K562 (cell line): Measurements from ENCODE around the gene RSPH9. TPM values are rescaled to one million over a fixed set of nuclear protein-coding genes. Genes with fewer than 3 reads are reported as not detected.

Source experiments
- ATAC-seq: fragments of 200-7000 bp; cut with Tn5 transposase; 3 replicates; pipeline ENCODE4 v1.9.1; 2020; ENCODE audit warnings: moderate library complexity
- BruUV-seq: library from RNA; stranded (reverse); fragments of 400-500 nt; replicated peaks from 2 replicates; lab custom pipeline; 2021; lab: Mats Ljungman, UMichigan
- CTCF ChIA-PET: fragments of 300-600 bp; formaldehyde crosslinking; extraction: SDS; loops from one replicate; lab custom pipeline; 2021; ENCODE audit warnings: low intra/inter-chr PET ratio; lab: Yijun Ruan, JAX
- POLR2A ChIA-PET: fragments of 300-600, 350-650 bp; sonication (Branson Sonifier 250); formaldehyde crosslinking; extraction: SDS; loops from one replicate; lab custom pipeline; 2021; ENCODE audit warnings: antibody characterized with exemption, inconsistent platforms; lab: Yijun Ruan, JAX
- DNase-seq, 4 experiments: peaks; one replicate each; pipeline versions ENCODE4 v3.0.0 to v3.0.0-alpha.2; 2011 to 2018; ENCODE audit warnings: low spot score in 3 of 4, mixed read lengths in 3 of 4; ENCODE audit errors: extremely low read depth in 1 of 4
- FAIRE-seq: peaks from 2 replicates; lab custom pipeline; 2011; peaks lifted over from hg19 to GRCh38; lab: Jason Lieb, UNC
- H2AFZ ChIP-seq: 2 replicates; pipeline ENCODE4 v1.6.0; 2011; ENCODE audit warnings: low read depth, low read length, control low read depth, inconsistent platforms
- H3K27ac ChIP-seq: fragments of 200-600 bp; 3 replicates; pipeline ENCODE4 v1.8.0; 2011; ENCODE audit warnings: low read depth, mild to moderate bottlenecking, control low read depth, inconsistent platforms, low read length, moderate library complexity, mixed read lengths; ENCODE audit errors: extremely low read depth
- H3K27me3 ChIP-seq, 2 experiments: fragments of 300-600 bp in 1 of 2; 2 replicates in 1 of 2; 3 replicates in 1 of 2; pipeline versions ENCODE4 v1.6.0 to v1.8.0; 2011; ENCODE audit warnings: inconsistent platforms in 2 of 2, low read length in 2 of 2, mild to moderate bottlenecking in 1 of 2, mixed read lengths in 1 of 2, moderate library complexity in 1 of 2; ENCODE audit not compliant: control insufficient read depth in 2 of 2, insufficient read depth in 2 of 2
- H3K36me3 ChIP-seq: fragments of 300-600 bp; 3 replicates; pipeline ENCODE4 v1.8.0; 2011; ENCODE audit warnings: mild to moderate bottlenecking, low read length, inconsistent platforms; ENCODE audit not compliant: control insufficient read depth, insufficient read depth
- H3K4me1 ChIP-seq, 2 experiments: fragments of 200-600 bp in 1 of 2; replicated peaks in 1 of 2; 2 replicates in 1 of 2; 3 replicates in 1 of 2; pipeline versions ENCODE4 v1.5.1 to v1.8.0; 2011; ENCODE audit warnings: inconsistent platforms in 2 of 2, low read length in 2 of 2, mild to moderate bottlenecking in 1 of 2, mixed read lengths in 1 of 2, moderate library complexity in 1 of 2; ENCODE audit not compliant: control insufficient read depth in 2 of 2, insufficient read depth in 2 of 2
- H3K4me2 ChIP-seq: 2 replicates; pipeline ENCODE4 v1.6.1; 2011; ENCODE audit warnings: low read length, control low read depth, inconsistent platforms, mixed read lengths; ENCODE audit not compliant: insufficient read depth
- H3K4me3 ChIP-seq: fragments of 200-600 bp; sonication (generic), shearing (Covaris generic); 2 replicates; pipeline ENCODE4 v1.5.1; 2016; ENCODE audit warnings: control low read depth, inconsistent platforms
- H3K79me2 ChIP-seq: fragments of 200-600 bp; 3 replicates; pipeline ENCODE4 v1.8.0; 2011; ENCODE audit warnings: low read length, inconsistent platforms; ENCODE audit not compliant: control insufficient read depth, insufficient read depth
- H3K9ac ChIP-seq, 2 experiments: 2 replicates each; pipeline versions ENCODE4 v1.6.0 to v1.6.1; 2011; ENCODE audit warnings: low read depth in 2 of 2, low read length in 2 of 2, control low read depth in 1 of 2, inconsistent platforms in 1 of 2, mild to moderate bottlenecking in 1 of 2, mixed read lengths in 1 of 2; ENCODE audit not compliant: insufficient read depth in 1 of 2
- H3K9me1 ChIP-seq: one replicate; pipeline ENCODE4 v1.6.0; 2011; ENCODE audit warnings: inconsistent platforms, mild to moderate bottlenecking, low read length, moderate library complexity; ENCODE audit not compliant: control insufficient read depth, insufficient read depth
- H3K9me3 ChIP-seq: replicated peaks from 2 replicates; pipeline ENCODE4 v1.5.1; 2011; ENCODE audit warnings: low read depth, low read length, inconsistent platforms; ENCODE audit not compliant: control insufficient read depth, insufficient read depth
- H4K20me1 ChIP-seq: replicated peaks from 2 replicates; pipeline ENCODE4 v1.6.1; 2011; ENCODE audit warnings: low read length, inconsistent platforms, mixed read lengths; ENCODE audit not compliant: control insufficient read depth, insufficient read depth
- BCL6 ChIP-seq: fragments of 250-450 bp; sonication (Bioruptor Pico); IDR thresholded peaks from 2 replicates; pipeline ENCODE4 v1.4.0; 2020
- BCLAF1 ChIP-seq, 2 experiments: fragments of 450-650 bp in 1 of 2; IDR thresholded peaks; 2 replicates each; pipeline ENCODE4 v1.6.1; 2011 to 2017; ENCODE audit warnings: low read depth in 2 of 2, antibody characterized with exemption in 1 of 2, borderline replicate concordance in 1 of 2, low read length in 1 of 2, mild to moderate bottlenecking in 1 of 2, mixed read lengths in 1 of 2; ENCODE audit not compliant: control insufficient read depth in 1 of 2
- CCNT2 ChIP-seq: IDR thresholded peaks from 2 replicates; pipeline ENCODE4 v1.6.1; 2011; ENCODE audit warnings: borderline replicate concordance, low read depth, mild to moderate bottlenecking, moderate library complexity, mixed read lengths, low read length; ENCODE audit not compliant: insufficient read length; ENCODE audit errors: extremely low read depth
- E2F1 ChIP-seq: sonication (generic); formaldehyde crosslinking; IDR thresholded peaks from 2 replicates; pipeline ENCODE4 v1.8.1; 2023; ENCODE audit warnings: mild to moderate bottlenecking, missing genetic modification reagents, moderate library complexity
- HEY1 ChIP-seq: fragments of 250-450 bp; sonication (Bioruptor Pico); IDR thresholded peaks from 2 replicates; pipeline ENCODE4 v1.5.0; 2020; ENCODE audit warnings: mild to moderate bottlenecking, moderate library complexity, borderline replicate concordance
- JUND ChIP-seq, 2 experiments: IDR thresholded peaks; 2 replicates in 1 of 2; 3 replicates in 1 of 2; pipeline ENCODE4 v1.6.1; 2011; ENCODE audit warnings: borderline replicate concordance in 2 of 2, low read depth in 2 of 2, low read length in 2 of 2, improper control_type of control experiment in 1 of 2, missing biosample characterization in 1 of 2, missing genetic modification characterization in 1 of 2, missing genetic modification reagents in 1 of 2
- POU5F1 ChIP-seq: fragments of 150-350 bp; IDR thresholded peaks from 2 replicates; pipeline ENCODE4 v1.6.1; 2014; ENCODE audit warnings: borderline replicate concordance, low read length, low read depth, mild to moderate bottlenecking; ENCODE audit not compliant: partially characterized antibody
- SIRT6 ChIP-seq: IDR thresholded peaks from one replicate; pipeline ENCODE4 v1.6.1; 2012; ENCODE audit warnings: low read depth, mild to moderate bottlenecking, control low read depth, inconsistent platforms, low read length, moderate library complexity
- SRSF3 ChIP-seq: fragments of 200-400 bp; formaldehyde crosslinking; IDR thresholded peaks from 2 replicates; pipeline ENCODE4 v1.6.1; 2016; ENCODE audit warnings: mild to moderate bottlenecking, low read length, moderate library complexity; ENCODE audit not compliant: insufficient read depth
- TCF7 ChIP-seq: sonication (generic); IDR thresholded peaks from 2 replicates; pipeline ENCODE4 v1.6.1; 2016; ENCODE audit warnings: antibody characterized with exemption, borderline replicate concordance
- YBX1 ChIP-seq: fragments of 450-650 bp; IDR thresholded peaks from 2 replicates; pipeline ENCODE4 v1.7.1; 2016; ENCODE audit warnings: mild to moderate bottlenecking
- ZNF766 ChIP-seq: fragments of 200-800 bp; sonication (Bioruptor generic); conservative IDR thresholded peaks from 2 replicates; pipeline ENCODE4 v1.6.1; 2016; ENCODE audit warnings: missing genetic modification characterization, missing compliant biosample characterization
- ZNF79 ChIP-seq: fragments of 250-450 bp; sonication (Bioruptor Pico); IDR thresholded peaks from 2 replicates; pipeline ENCODE4 v1.4.0; 2020; ENCODE audit warnings: low read depth, mild to moderate bottlenecking, moderate library complexity
- WGBS: fragments of 100-300 bp; shearing (Covaris generic); methylation state at CpG from one replicate; pipeline ENCODE4 v1.1.6; 2016; ENCODE audit warnings: low coverage, mixed read lengths; ENCODE audit not compliant: insufficient coverage; ENCODE audit errors: missing lambda C conversion rate; 5-methylcytosine and 5-hydroxymethylcytosine counted together
- in situ Hi-C: fragments of 300-500 bp; cut with MboI; formaldehyde crosslinking; loops from 4 replicates; pipeline ENCODE4 v1.15.0; 2018; ENCODE audit warnings: inconsistent platforms, mixed read lengths
- intact Hi-C: fragments of 100-400 bp; cut with micrococcal nuclease; formaldehyde crosslinking; loops from 2 replicates; pipeline ENCODE4 v1.14.2; 2022
- polyA plus RNA-seq, 8 experiments: library from polyadenylated mRNA; depleted of rRNA in 4 of 8; stranded (reverse) in 5 of 8; unstranded in 3 of 8; fragments of >200 nt; fragmentation: Nextera tagmentation in 2 of 8; fragmentation: Illumina TruSeq in 1 of 8; extraction: Ambion mirVana in 2 of 8; extraction: Trizol in 1 of 8; gene quantifications; 2 replicates each; pipeline versions ENCODE4 v1.2.1 to v1.2.3, GENCODE V29; 2011 to 2014; ENCODE audit warnings: inconsistent platforms in 1 of 8, missing spikeins in 1 of 8
- total RNA-seq, 7 experiments: library from RNA; depleted of rRNA in 6 of 7; stranded (reverse); fragments of >200 nt in 6 of 7; fragmentation: Illumina TruSeq in 2 of 7; extraction: Trizol in 2 of 7; gene quantifications; 2 replicates each; pipeline versions ENCODE4 v1.2.1 to v1.2.3, GENCODE V29; 2011 to 2021; ENCODE audit warnings: low replicate concordance in 1 of 7
- TF ChIP-seq, protein P1 (sequence below): fragments of 450-650 bp; IDR thresholded peaks from 2 replicates; pipeline ENCODE4 v1.7.0; 2016; ENCODE audit warnings: borderline replicate concordance

RSPH9 gene
- total and polyA plus RNA-seq, 9 of the 15 experiments (the other 6 are each of a cell fraction or from before 2014, with no cell fraction given): 0.05 to 0.60 (median 0.39) TPM; not detected in 6

GRCh38 chr6:43681303-43681702 lies 36.5 kb downstream of the RSPH9 start:
- H3K27ac ChIP-seq: no peak overlapping the region
- no peaks in the 10 kb centered on the region for H3K9me3 ChIP-seq
- H3K4me2 ChIP-seq: no peak overlapping the region
- intact Hi-C loops: no loop called here
- H3K9me1 ChIP-seq: no peaks in the 10 kb centered on the region
- 82% methylated on average over 5 of the region's 5 CpGs for WGBS
- POLR2A ChIA-PET: interaction anchor here (0.6 to 2.6 kb wide), 7 partner anchors 11 to 245 kb away, joined by 3 to 10 read pairs (median 4); no protein-coding TSS in a partner anchor
- DNase-seq (no peak), FAIRE-seq (no peak), ATAC-seq (no peak)
- CTCF ChIA-PET: no interaction called here
- BruUV-seq: no TSS peak
- H2AFZ ChIP-seq: no peak overlapping the region
- peaks cover 97% of the 10 kb centered on the region for H3K36me3 ChIP-seq
- no peak overlapping the region for H3K4me3 ChIP-seq
- H3K79me2 ChIP-seq: peaks cover 59% of the 10 kb centered on the region
- peaks cover 0 to 34% of the 10 kb centered on the region in 2 experiments; a peak in 3 of 5 replicates for H3K4me1 ChIP-seq
- no peak overlapping the region for H3K9ac ChIP-seq
- in situ Hi-C loops: no loop called here
- peaks cover 21% of the 10 kb centered on the region for H4K20me1 ChIP-seq
- H3K27me3 ChIP-seq: no peaks in the 10 kb centered on the region
- TF ChIP-seq BCL6 (CRISPR knock-in tag): no peak
- no peak for TF ChIP-seq ZNF79 (CRISPR knock-in tag)
- no peak for TF ChIP-seq JUND (IDR thresholded peaks at IDR 0.05; ENCODE audit: borderline replicate concordance, low read depth, low read length)
- no peak for TF ChIP-seq JUND (tag; IDR thresholded peaks at IDR 0.05; ENCODE audit: borderline replicate concordance, low read depth, low read length)
- no peak for TF ChIP-seq TCF7
- no peak for TF ChIP-seq E2F1 (CRISPR knock-in tag)
- TF ChIP-seq CCNT2: no peak
- TF ChIP-seq SIRT6: no peak
- TF ChIP-seq BCLAF1 (IDR thresholded peaks at IDR 0.05; ENCODE audit: borderline replicate concordance in 1 of 2, control insufficient read depth in 1 of 2, low read depth in 2 of 2, low read length in 1 of 2): no peak
- no peak for TF ChIP-seq YBX1
- TF ChIP-seq, protein P1, sequence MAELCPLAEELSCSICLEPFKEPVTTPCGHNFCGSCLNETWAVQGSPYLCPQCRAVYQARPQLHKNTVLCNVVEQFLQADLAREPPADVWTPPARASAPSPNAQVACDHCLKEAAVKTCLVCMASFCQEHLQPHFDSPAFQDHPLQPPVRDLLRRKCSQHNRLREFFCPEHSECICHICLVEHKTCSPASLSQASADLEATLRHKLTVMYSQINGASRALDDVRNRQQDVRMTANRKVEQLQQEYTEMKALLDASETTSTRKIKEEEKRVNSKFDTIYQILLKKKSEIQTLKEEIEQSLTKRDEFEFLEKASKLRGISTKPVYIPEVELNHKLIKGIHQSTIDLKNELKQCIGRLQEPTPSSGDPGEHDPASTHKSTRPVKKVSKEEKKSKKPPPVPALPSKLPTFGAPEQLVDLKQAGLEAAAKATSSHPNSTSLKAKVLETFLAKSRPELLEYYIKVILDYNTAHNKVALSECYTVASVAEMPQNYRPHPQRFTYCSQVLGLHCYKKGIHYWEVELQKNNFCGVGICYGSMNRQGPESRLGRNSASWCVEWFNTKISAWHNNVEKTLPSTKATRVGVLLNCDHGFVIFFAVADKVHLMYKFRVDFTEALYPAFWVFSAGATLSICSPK: no peak
- no peak for TF ChIP-seq SRSF3
- no peak for TF ChIP-seq POU5F1
- no peak for TF ChIP-seq ZNF766
- no peak for TF ChIP-seq HEY1 (CRISPR knock-in tag)
